IMR-90 (cell line): ENCODE results near the gene MXD4. TPM values are rescaled to one million over a fixed set of nuclear protein-coding genes. Genes with fewer than 3 reads are reported as not detected.
A peak's percentile ranks its signal among the peaks of the same experiment; 100 is the strongest.

Experiments used
- ATAC-seq: fragments of 200-7000 bp; cut with Tn5 transposase; 2 replicates; pipeline ENCODE4 v1.9.1; 2020; ENCODE audit warnings: low read depth, mild to moderate bottlenecking, moderate library complexity
- BruUV-seq: library from RNA; stranded (reverse); fragments of 400-500 nt; replicated peaks from 2 replicates; lab custom pipeline; 2021; lab: Mats Ljungman, UMichigan
- CTCF ChIA-PET: fragments of 300-600 bp; formaldehyde crosslinking; extraction: SDS; loops from one replicate; lab custom pipeline; 2021; ENCODE audit warnings: antibody characterized with exemption; lab: Yijun Ruan, JAX
- POLR2A ChIA-PET: fragments of 300-600 bp; sonication (Branson Sonifier 250); formaldehyde crosslinking; loops from one replicate; lab custom pipeline; 2022; ENCODE audit warnings: antibody characterized with exemption; ENCODE audit not compliant: unreplicated experiment; lab: Charles Lee
- DNase-seq: peaks from one replicate; pipeline ENCODE4 v3.0.0; 2013
- H2AFZ ChIP-seq: replicated peaks from 2 replicates; pipeline ENCODE3; 2013; ENCODE audit warnings: low read length, mild to moderate bottlenecking; ENCODE audit not compliant: poor library complexity
- H2AK5ac ChIP-seq: 2 replicates; pipeline ENCODE4 v1.6.1; 2013; ENCODE audit warnings: low read depth, low read length, inconsistent platforms
- H2AK9ac ChIP-seq: replicated peaks from 2 replicates; pipeline ENCODE3; 2013; ENCODE audit warnings: mild to moderate bottlenecking, low read depth, low read length, moderate library complexity; ENCODE audit not compliant: poor library complexity
- H2BK120ac ChIP-seq: 2 replicates; pipeline ENCODE4 v1.6.1; 2013; ENCODE audit warnings: low read depth, low read length, inconsistent platforms
- H2BK15ac ChIP-seq: 3 replicates; pipeline ENCODE4 v1.6.1; 2013; ENCODE audit warnings: low read depth, low read length, inconsistent platforms
- H2BK20ac ChIP-seq: 2 replicates; pipeline ENCODE4 v1.6.1; 2013; ENCODE audit warnings: low read depth, mild to moderate bottlenecking, inconsistent platforms, low read length, moderate library complexity
- H2BK5ac ChIP-seq: 2 replicates; pipeline ENCODE4 v1.6.1; 2013; ENCODE audit warnings: mild to moderate bottlenecking, low read depth, low read length, inconsistent platforms; ENCODE audit not compliant: poor library complexity, severe bottlenecking
- H3K14ac ChIP-seq: replicated peaks from 2 replicates; pipeline ENCODE4 v1.6.1; 2013; ENCODE audit warnings: low read depth, low read length, inconsistent platforms
- H3K18ac ChIP-seq: 2 replicates; pipeline ENCODE4 v1.6.1; 2013; ENCODE audit warnings: low read depth, low read length, control low read depth
- H3K23ac ChIP-seq: 2 replicates; pipeline ENCODE4 v1.6.1; 2013; ENCODE audit warnings: low read depth, low read length, inconsistent platforms
- H3K27ac ChIP-seq: 2 replicates; pipeline ENCODE4 v1.5.1; 2013; ENCODE audit warnings: mild to moderate bottlenecking, control low read depth, low read length; ENCODE audit not compliant: insufficient read depth
- H3K27me3 ChIP-seq: 2 replicates; pipeline ENCODE4 v1.6.1; 2013; ENCODE audit warnings: low read length; ENCODE audit not compliant: control insufficient read depth, insufficient read depth
- H3K36me3 ChIP-seq: 2 replicates; pipeline ENCODE4 v1.6.1; 2013; ENCODE audit warnings: low read length, mixed read lengths; ENCODE audit not compliant: control insufficient read depth, insufficient read depth
- H3K4ac ChIP-seq: 2 replicates; pipeline ENCODE4 v1.6.1; 2013; ENCODE audit warnings: low read depth, low read length, inconsistent platforms
- H3K4me1 ChIP-seq: 2 replicates; pipeline ENCODE4 v1.6.1; 2013; ENCODE audit warnings: low read length, mixed read lengths; ENCODE audit not compliant: control insufficient read depth, insufficient read depth
- H3K4me2 ChIP-seq: 2 replicates; pipeline ENCODE4 v1.6.1; 2013; ENCODE audit warnings: low read depth, mild to moderate bottlenecking, control low read depth, low read length, moderate library complexity
- H3K4me3 ChIP-seq: 2 replicates; pipeline ENCODE4 v1.5.1; 2013; ENCODE audit warnings: low read depth, mild to moderate bottlenecking, control low read depth, low read length, moderate library complexity; ENCODE audit not compliant: insufficient read depth
- H3K56ac ChIP-seq: 2 replicates; pipeline ENCODE4 v1.6.1; 2013; ENCODE audit warnings: low read length, inconsistent platforms; ENCODE audit not compliant: insufficient read depth; ENCODE audit errors: extremely low read depth
- H3K79me1 ChIP-seq, 2 experiments: 2 replicates each; pipeline ENCODE4 v1.6.1; 2013; ENCODE audit warnings: low read length in 2 of 2, inconsistent platforms in 1 of 2, low read depth in 1 of 2
- H3K9ac ChIP-seq: 2 replicates; pipeline ENCODE4 v1.6.1; 2013; ENCODE audit warnings: low read depth, low read length, control low read depth
- H3K9me1 ChIP-seq: 2 replicates; pipeline ENCODE4 v1.6.1; 2013; ENCODE audit warnings: low read length, inconsistent platforms; ENCODE audit not compliant: insufficient read depth
- H3K9me3 ChIP-seq: 2 replicates; pipeline ENCODE4 v1.6.1; 2013; ENCODE audit warnings: low read length; ENCODE audit not compliant: control insufficient read depth, insufficient read depth
- H4K20me1 ChIP-seq: 2 replicates; pipeline ENCODE4 v1.6.1; 2013; ENCODE audit warnings: low read length, inconsistent platforms; ENCODE audit not compliant: insufficient read depth
- H4K5ac ChIP-seq: 2 replicates; pipeline ENCODE4 v1.6.1; 2013; ENCODE audit warnings: mild to moderate bottlenecking, low read depth, low read length, control low read depth
- H4K8ac ChIP-seq, 2 experiments: 2 replicates each; pipeline ENCODE4 v1.6.1; 2013; ENCODE audit warnings: low read depth in 2 of 2, low read length in 2 of 2, control low read depth in 1 of 2, inconsistent platforms in 1 of 2
- H4K91ac ChIP-seq: 2 replicates; pipeline ENCODE4 v1.6.1; 2013; ENCODE audit warnings: low read depth, low read length, inconsistent platforms; ENCODE audit not compliant: insufficient read depth
- BHLHE40 ChIP-seq: fragments of 150-350 bp; IDR thresholded peaks from 2 replicates; pipeline ENCODE4 v1.6.1; 2016; ENCODE audit warnings: mild to moderate bottlenecking, low read depth, low read length
- CEBPB ChIP-seq: IDR thresholded peaks from 2 replicates; pipeline ENCODE4 v1.6.1; 2012; ENCODE audit warnings: low read depth, low read length, improper control_type of control experiment
- CTCF ChIP-seq: conservative IDR thresholded peaks from 2 replicates; pipeline ENCODE4 v1.5.1; 2012; ENCODE audit warnings: mild to moderate bottlenecking, low read depth, low read length, improper control_type of control experiment
- FOS ChIP-seq: fragments of 150-350 bp; IDR thresholded peaks from 2 replicates; pipeline ENCODE4 v1.6.1; 2016; ENCODE audit warnings: low read depth, low read length
- MAFK ChIP-seq: IDR thresholded peaks from 2 replicates; pipeline ENCODE4 v1.6.1; 2012; ENCODE audit warnings: low read depth, low read length, improper control_type of control experiment
- MAZ ChIP-seq: IDR thresholded peaks from 2 replicates; pipeline ENCODE4 v1.6.1; 2012; ENCODE audit warnings: low read depth, mild to moderate bottlenecking, low read length, improper control_type of control experiment, moderate library complexity, borderline replicate concordance
- MXI1 ChIP-seq: IDR thresholded peaks from 2 replicates; pipeline ENCODE4 v1.6.1; 2012; ENCODE audit warnings: low read depth, mild to moderate bottlenecking, low read length, moderate library complexity, borderline replicate concordance
- NFE2L2 ChIP-seq: fragments of 150-350 bp; IDR thresholded peaks from 2 replicates; pipeline ENCODE4 v1.6.1; 2016; ENCODE audit warnings: low read depth, mild to moderate bottlenecking, low read length
- POLR2A ChIP-seq: IDR thresholded peaks from 2 replicates; pipeline ENCODE4 v1.6.1; 2012; ENCODE audit warnings: mild to moderate bottlenecking, low read depth, low read length
- RAD21 ChIP-seq: IDR thresholded peaks from 2 replicates; pipeline ENCODE4 v1.6.1; 2012; ENCODE audit warnings: low read length, improper control_type of control experiment
- RFX5 ChIP-seq: IDR thresholded peaks from 2 replicates; pipeline ENCODE4 v1.8.0; 2012; ENCODE audit warnings: low read depth, mild to moderate bottlenecking, low read length, moderate library complexity
- SMC3 ChIP-seq: fragments of 150-350 bp; IDR thresholded peaks from 2 replicates; pipeline ENCODE4 v1.6.1; 2016; ENCODE audit warnings: low read depth, mild to moderate bottlenecking, antibody characterized with exemption, low read length, moderate library complexity
- USF2 ChIP-seq: fragments of 150-350 bp; IDR thresholded peaks from 2 replicates; pipeline ENCODE4 v1.6.1; 2017; ENCODE audit warnings: mild to moderate bottlenecking, antibody characterized with exemption, low read length, low read depth
- WGBS, 2 experiments: methylation state at CpG; one replicate each; pipeline versions ENCODE4 v1.1.5 to v1.1.7; 2013; ENCODE audit warnings: missing lambda C conversion rate in 2 of 2; ENCODE audit not compliant: insufficient read length in 1 of 2; ENCODE audit errors: extremely low coverage in 2 of 2; 5-methylcytosine and 5-hydroxymethylcytosine counted together
- dilution Hi-C: fragments of 300-500 bp; cut with HindIII; formaldehyde crosslinking; loops from one replicate; pipeline ENCODE4 v1.14.3; 2018; ENCODE audit warnings: low sequenced_read_pairs; ENCODE audit not compliant: unreplicated experiment
- in situ Hi-C: fragments of 300-500 bp; cut with MboI; formaldehyde crosslinking; loops from 3 replicates; pipeline ENCODE4 v1.14.3; 2019; ENCODE audit warnings: low sequenced_read_pairs, inconsistent platforms, mixed read lengths
- intact Hi-C: fragments of 100-400 bp; cut with micrococcal nuclease; formaldehyde crosslinking; loops from 2 replicates; pipeline ENCODE4 v1.10.0; 2022
- polyA plus RNA-seq, 3 experiments: library from polyadenylated mRNA; depleted of rRNA; stranded (reverse); fragments of >200 nt; gene quantifications; 2 replicates each; pipeline ENCODE4 v1.2.3, GENCODE V29; 2012; ENCODE audit warnings: low replicate concordance in 1 of 3
- total RNA-seq: library from RNA; depleted of rRNA; stranded (reverse); fragments of >200 nt; gene quantifications from 2 replicates; pipeline ENCODE4 v1.2.3, GENCODE V29; 2012
- TF ChIP-seq, protein P1 (sequence below): fragments of 150-350 bp; IDR thresholded peaks from 2 replicates; pipeline ENCODE4 v1.6.1; 2016; ENCODE audit warnings: low read depth, mild to moderate bottlenecking, low read length, moderate library complexity, borderline replicate concordance

The MXD4 gene
- total and polyA plus RNA-seq, 2 of the 4 experiments (the other 2 are of a cell fraction), result 22.8 to 54.4 TPM

- no peaks in the 10 kb centered on the region for H3K79me1 ChIP-seq
- no peak overlapping the region for H3K56ac ChIP-seq
- H2BK5ac ChIP-seq, result no peak overlapping the region
- no peak for DNase-seq
- H3K9me1 ChIP-seq, result no peaks in the 10 kb centered on the region
- POLR2A ChIA-PET, result no interaction called here
- in situ Hi-C loops (no loop called here), intact Hi-C loops (no loop called here), dilution Hi-C loops (no loop called here)
- no peak overlapping the region for H4K8ac ChIP-seq
- ATAC-seq, result no peak
- no peak overlapping the region for H2AK9ac ChIP-seq
- no peak overlapping the region for H4K5ac ChIP-seq
- BruUV-seq, result no TSS peak
- H2BK20ac ChIP-seq, result no peak overlapping the region
- no peaks in the 10 kb centered on the region for H4K20me1 ChIP-seq
- no peak overlapping the region for H4K91ac ChIP-seq
- H3K4me2 ChIP-seq, result no peak overlapping the region
- H3K4me3 ChIP-seq, result no peak overlapping the region
- H3K9ac ChIP-seq, result no peak overlapping the region
- TF ChIP-seq MXI1 (no peak), BHLHE40 (no peak), MAFK (no peak), NFE2L2 (no peak), MAZ (no peak), POLR2A (no peak), RAD21 (no peak), CEBPB (no peak), USF2 (no peak), FOS (no peak), SMC3 (no peak), RFX5 (no peak), CTCF (no peak)
- TF ChIP-seq, protein P1, sequence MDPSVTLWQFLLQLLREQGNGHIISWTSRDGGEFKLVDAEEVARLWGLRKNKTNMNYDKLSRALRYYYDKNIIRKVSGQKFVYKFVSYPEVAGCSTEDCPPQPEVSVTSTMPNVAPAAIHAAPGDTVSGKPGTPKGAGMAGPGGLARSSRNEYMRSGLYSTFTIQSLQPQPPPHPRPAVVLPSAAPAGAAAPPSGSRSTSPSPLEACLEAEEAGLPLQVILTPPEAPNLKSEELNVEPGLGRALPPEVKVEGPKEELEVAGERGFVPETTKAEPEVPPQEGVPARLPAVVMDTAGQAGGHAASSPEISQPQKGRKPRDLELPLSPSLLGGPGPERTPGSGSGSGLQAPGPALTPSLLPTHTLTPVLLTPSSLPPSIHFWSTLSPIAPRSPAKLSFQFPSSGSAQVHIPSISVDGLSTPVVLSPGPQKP, result no peak
- no peaks in the 10 kb centered on the region for H3K36me3 ChIP-seq
- H3K9me3 ChIP-seq, result peaks cover 7% of the 10 kb centered on the region
- no peak overlapping the region for H3K14ac ChIP-seq
- WGBS, 2 experiments, result 93% methylated on average over 4 of the region's 14 CpGs; no CpG with 5 or more reads in 1 of the 2 experiments
- no peak overlapping the region for H3K4ac ChIP-seq
- no peak overlapping the region for H2BK120ac ChIP-seq
- no peak overlapping the region for H3K23ac ChIP-seq
- H2BK15ac ChIP-seq, result no peak overlapping the region
- H3K27me3 ChIP-seq, result peaks cover 14% of the 10 kb centered on the region
- H2AK5ac ChIP-seq, result no peak overlapping the region
- H3K27ac ChIP-seq, result no peak overlapping the region
- no peak overlapping the region for H3K18ac ChIP-seq
- peaks cover 2% of the 10 kb centered on the region; the same call in 1 of the 2 replicates for H3K4me1 ChIP-seq
- CTCF ChIA-PET, result interaction anchor here (0.8 kb wide), 1 partner anchor 8 kb away, joined by 3 read pairs; no protein-coding TSS in a partner anchor
- H2AFZ ChIP-seq, result peak overlapping the region; percentile 43
Measured at GRCh38 chr4:2301225-2301642, 39.3 kb upstream of the MXD4 start.
